Measurements from ENCODE around the gene SPATA3.

- TF ChIP-seq CTCF (IDR thresholded peaks at IDR 0.05), result no peak
- TF ChIP-seq EP300 (IDR thresholded peaks at IDR 0.05), result no peak
- TF ChIP-seq POLR2A (IDR thresholded peaks at IDR 0.05), result no peak
Measured at GRCh38 chr2:230980468-230980867, 15.5 kb upstream of the SPATA3 start.

Measured in tibial nerve (tissue), 4 donors.